HS-5 (cell line): Measurements from ENCODE around the gene SNED1.

Source experiments
- DNase-seq: peaks from one replicate; pipeline ENCODE4 v3.0.0-alpha.2; 2012; ENCODE audit warnings: low read depth

SNED1 gene

DNA sequence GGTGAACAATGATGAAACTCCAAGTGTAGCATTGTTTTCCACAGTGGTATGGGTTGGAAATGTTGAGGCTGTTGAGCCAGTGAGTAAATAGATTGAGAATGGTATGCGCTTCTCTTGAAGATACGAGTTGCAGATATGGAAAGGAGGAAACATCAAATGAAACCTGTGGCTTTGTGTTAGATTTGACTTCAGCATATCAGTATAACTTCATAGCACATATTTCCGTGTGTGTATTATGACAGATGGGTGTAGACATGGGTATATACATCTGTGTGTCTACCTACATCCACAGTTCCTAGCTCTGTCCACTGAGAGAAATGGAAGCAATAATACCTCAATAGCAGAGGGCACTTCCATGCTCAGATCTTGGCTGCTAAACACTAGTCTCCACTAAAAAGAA lies 8.0 kb downstream of the SNED1 start:
- no peak for DNase-seq

DNA sequence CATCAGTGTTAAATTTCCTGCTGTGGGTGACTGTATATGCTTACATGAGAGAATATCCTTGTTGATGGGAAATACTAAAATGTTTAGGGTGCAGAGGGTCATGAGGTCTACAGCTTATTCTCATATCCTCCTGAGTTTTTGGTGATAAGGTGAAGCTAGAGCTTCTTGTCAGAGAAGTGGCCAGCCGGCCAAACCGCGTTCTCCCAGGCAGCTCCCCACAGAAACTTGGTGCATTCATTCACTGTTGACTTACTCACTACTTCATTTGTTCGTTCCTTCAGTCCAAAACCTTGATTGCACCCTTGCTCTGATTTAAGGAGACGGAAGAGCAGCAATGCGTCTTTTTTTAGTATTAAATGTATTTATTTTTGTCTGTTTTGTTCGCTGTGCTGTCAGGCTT lies 8.7 kb downstream of the SNED1 start:
- no peak for DNase-seq

DNA sequence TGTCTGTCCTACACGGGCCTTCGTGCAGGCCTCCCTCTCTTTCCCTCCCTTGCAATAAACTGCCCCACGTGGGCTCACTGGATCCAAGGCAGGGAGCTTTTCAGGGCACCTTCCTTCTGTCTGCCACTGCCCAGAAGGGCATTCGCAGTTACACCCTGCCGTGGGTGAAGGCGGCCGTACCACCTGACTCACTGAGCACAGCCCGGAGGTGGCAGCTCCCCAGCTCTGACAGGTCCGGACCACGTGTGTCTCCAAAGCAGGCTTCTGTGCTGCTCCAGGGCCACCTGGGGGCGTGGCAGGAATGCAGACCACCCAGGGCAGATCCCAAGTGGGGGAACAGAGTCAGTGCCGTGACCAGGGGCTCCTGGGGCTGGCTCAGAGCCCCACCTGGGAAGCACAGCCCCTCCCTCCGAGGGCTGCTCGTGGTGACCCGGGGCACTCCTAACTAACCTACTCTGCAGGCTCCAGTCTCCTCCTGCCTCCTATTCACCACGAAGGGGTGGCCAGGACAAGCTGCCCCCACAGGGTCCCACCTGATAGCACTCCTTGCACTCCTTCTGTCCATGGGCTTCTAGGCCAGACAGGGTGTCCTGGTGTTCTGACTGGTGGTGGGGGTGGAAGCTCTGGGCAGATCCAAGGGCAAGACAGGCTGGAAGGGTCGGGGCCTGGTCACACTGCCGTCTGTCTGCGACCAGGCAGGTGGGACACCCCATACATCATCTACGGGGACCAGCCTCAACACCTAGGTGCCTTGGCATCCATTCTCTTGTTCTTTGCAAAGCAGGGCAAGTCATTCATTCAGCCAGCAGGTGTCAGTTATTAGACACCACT lies 9.7 kb downstream of the SNED1 start:
- DNase-seq, result no peak

DNA sequence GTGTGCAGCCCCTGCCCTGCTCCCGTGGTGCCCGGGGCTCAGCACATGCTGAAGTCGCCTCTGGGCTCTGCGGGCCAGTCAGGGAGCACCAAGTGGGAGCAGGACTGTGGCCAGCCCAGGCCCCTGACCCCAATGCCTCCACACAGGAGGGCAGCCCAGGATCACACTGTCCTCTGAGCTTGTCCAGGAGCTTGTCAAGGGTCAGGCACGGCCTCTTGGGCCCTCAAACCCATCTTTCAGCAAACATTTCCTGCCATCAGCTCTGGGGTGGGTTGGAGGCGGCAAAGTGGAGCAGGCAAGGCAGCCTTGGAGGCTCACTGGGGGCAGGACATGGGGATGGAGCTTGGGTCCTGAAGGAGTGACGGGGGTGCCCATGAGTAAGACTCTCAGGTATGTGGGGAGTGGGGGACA lies 10.3 kb downstream of the SNED1 start:
- no peak for DNase-seq

DNA sequence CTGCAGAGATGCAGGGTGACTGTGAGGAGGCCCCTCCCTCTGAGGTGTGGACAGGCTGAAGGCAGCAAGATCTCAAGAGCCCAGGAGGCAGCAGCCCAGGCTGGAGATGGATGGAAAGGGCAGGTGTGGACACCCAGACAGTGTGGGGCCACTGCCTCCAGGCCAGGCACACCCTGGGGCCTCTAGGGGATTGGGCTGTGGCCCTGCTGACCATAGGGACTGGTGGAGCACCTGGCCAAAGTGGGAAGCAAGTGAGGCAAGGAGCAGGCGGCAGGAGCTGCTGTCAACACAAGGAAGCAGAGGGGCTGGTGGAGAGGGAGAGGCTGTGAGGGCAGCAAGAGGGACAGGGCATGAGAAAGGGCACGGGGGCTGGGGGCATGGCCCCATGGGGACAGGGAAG lies 10.8 kb downstream of the SNED1 start:
- no peak for DNase-seq

DNA sequence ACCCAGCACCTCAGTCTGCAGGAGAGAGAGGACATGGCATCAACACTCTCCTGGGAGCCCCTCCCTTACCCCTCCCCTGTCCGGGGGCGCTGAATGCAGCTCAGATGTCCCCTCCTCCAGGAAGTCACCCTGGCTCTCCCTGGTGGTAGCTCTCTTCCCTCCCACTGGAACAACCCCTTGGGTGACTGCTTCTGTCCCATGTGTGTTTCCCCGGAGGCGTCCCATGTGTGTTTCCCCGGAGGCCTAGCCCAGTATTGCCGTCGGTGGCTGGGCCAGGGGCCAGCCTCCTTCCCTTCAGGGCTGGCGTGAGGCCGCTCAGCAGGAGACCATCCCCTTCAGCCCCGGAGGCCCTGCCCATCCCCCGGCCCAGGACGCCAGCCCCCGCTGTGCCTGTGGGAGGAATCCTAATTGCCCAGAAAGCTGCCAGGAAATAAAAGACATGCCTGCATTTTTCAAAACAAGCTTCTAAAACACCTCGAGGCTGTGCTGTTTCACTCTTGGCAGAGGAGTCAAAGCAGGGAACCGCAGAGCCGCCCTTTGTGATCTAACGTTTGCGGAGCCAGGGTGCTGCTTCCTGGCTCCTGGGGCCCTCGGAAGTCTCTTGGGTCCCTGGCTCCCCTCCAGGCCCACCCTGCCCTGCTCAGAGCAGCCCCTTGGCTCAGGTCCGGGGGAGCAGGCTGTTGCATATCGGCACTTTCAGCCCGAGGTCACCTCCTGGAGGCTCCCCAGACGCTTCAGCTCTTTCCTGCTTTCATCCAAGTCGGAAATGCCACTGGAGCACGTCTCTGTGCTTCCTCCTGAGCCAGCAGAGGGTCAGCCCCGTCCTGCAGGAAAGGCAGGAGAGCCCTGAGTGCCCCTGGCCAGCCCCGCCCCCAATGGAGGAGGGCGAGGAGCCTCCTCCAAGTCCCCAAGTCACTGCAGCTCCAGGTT lies 11.4 kb downstream of the SNED1 start:
- DNase-seq, result no peak

DNA sequence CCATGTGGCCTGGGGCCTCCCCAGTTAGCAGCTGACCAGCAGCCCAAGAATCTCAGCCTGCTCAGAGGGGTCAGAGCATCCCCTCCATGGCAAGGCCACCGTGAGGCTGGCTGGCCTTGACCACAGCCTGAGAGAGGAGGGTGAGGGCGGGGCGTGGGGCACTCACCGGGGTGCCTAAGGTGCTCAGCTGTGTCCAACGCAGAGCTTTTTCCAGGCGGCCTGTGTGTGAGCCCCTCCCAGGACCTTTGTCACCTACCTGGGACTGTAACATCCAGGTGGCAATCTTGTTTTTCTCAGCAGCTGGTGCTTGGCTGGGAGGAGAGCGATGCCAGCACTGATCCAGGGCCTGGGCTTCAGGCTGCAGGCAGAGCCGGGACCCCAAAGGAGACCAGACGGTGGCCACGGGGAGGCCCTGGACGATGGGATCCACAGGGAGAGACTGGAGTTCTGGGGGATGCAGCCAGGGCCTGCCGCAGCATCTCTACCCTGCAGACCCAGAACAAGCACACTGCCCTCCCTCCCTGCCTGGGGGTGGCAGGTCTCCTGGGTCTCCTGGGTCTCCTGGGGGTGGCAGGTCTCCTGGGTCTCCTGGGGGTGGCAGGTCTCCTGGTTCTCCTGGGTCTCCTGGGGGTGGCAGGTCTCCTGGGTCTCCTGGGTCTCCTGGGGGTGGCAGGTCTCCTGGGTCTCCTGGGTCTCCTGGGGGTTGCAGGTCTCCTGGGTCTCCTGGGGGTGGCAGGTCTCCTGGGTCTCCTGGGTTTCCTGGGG lies 12.3 kb downstream of the SNED1 start:
- no peak for DNase-seq

DNA sequence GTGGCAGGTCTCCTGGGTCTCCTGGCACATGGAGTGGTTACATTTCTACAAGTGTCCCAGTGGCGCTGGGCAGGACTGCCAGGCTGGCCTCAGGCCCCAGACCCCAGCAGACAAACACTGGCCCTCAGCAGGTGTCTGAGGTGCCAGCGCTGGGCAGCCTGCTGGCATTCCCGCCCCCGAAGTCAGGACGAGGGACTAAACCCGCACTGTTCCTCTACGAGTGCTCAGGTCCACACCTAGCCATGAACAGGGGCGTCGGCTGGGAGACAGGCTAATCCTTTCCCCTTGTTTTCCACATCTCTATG lies 12.8 kb downstream of the SNED1 start:
- no peak for DNase-seq

DNA sequence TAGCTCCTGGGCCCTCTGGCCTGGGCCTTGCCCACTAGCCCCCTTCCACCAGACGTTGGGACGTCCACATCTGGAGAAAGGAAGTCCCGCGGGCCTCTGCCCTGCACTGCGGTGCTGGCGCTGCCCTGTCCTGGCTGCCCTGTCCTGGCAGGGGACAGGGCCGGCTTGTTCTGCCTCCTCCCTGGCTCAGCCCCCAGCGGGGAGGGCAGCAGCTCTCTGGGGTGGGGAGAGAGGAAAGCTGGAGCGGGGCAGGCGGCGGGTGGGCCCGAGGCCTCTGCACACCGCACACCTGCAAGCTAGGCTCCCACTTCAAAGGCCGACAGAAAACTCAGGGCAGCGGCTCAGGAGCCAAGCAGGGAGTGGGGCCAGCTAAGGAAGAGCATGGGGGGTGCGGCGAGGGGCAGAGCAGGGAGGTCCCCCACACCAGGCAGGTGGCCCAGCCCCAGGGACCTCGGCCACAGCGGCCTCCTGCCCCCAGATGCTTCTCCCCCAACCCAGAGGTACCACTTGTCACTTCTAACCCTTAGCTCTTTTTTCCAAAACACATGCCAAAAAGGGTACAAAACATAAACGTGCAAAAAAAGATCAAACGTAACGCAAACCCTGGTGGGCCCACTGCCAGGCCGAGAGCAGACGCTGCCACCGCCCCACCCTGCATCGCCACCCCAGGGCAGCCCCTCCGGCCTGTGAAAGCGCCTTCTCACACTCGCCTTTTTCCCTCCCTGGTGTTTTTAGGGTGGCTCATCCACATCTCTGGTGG lies 13.5 kb downstream of the SNED1 start:
- DNase-seq, result no peak

DNA sequence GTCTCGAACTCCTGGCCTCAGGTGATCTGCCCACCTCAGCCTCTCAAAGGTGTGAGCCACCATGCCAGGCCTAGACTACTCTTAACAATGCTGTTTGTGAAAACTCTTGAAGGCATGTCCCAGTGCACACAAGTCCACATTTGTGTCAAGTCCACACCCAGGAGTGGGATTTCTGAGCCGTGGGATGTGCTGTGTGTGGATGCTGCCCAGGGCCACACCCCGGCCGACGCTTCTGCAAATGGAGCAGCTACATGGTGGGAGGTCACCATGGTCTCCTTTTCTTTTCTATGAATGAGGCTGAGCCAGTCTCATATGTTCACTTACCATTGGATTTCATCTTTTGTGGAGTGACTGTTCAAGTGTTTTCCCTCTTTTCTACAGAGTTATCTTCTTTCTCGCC lies 15.8 kb downstream of the SNED1 start:
- no peak for DNase-seq

DNA sequence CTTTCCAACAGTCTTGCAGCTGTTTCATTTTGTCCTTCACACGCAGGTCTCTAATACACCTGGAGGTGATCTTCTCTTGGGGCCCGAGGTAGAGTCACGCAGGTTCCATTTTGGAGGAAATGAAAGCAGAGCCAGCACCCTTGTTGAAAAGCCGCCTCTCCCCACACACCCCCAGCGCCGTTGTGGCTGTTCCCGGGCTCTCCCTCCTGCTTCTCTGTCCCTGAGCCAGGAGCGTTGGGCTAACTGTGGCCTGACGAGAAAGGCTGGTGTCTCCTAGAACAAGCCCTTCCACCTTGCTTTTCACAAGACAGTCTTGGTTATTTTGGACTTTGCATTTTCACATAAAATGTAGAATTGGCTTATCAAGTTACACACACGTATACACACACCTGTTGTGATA lies 16.3 kb downstream of the SNED1 start:
- DNase-seq, result no peak

DNA sequence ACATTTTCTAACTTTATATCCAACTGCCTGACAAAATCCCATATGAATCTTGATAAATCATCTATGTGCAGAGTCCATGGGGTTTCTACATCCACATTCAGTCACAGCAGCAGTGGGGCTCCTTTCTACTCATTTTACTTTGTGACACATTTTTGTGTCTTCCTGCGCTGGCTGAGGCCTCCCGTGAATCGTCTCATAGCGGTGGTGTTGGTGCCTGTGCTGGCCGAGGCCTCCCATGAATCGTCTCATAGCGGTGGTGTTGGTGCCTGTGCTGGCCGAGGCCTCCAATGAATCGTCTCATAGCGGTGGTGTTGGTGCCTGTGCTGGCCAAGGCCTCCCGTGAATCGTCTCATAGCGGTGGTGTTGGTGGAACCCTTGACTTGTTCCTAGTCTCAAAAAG lies 17.0 kb downstream of the SNED1 start:
- DNase-seq, result no peak

DNA sequence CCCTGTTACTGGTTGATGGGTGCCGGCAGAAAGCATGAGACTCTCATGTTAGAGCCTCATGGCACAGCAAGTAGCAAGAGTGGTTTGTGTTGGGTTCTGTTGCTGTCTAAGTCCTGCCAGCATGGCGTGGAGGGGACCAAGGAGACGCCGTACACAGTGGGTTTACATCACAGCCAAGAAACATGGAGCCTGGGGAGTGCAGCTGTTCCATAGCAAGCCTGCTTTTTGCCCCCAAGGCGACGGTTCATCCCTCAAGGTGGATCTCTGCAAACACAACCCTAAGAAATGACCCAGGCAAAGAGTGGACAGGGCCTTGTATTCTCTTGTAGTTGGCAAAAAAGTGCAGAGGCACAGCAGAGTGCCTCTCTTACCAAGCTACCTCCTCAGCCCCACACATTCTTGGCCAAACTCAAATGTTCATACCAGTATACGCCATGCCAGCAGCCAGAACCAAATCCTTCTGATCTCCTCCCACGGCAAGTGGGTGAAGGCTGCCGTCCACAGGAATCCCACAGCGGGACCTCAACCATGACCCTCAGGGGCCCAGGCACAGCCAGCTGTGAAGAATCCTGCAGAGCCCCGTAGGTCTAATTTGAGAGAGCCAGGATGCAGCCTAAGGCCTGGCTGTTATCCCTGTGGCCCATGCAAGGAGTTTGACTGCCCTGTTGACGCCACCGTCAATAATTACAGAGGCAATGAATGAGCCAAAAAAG lies 19.0 kb downstream of the SNED1 start:
- DNase-seq, result no peak

DNA sequence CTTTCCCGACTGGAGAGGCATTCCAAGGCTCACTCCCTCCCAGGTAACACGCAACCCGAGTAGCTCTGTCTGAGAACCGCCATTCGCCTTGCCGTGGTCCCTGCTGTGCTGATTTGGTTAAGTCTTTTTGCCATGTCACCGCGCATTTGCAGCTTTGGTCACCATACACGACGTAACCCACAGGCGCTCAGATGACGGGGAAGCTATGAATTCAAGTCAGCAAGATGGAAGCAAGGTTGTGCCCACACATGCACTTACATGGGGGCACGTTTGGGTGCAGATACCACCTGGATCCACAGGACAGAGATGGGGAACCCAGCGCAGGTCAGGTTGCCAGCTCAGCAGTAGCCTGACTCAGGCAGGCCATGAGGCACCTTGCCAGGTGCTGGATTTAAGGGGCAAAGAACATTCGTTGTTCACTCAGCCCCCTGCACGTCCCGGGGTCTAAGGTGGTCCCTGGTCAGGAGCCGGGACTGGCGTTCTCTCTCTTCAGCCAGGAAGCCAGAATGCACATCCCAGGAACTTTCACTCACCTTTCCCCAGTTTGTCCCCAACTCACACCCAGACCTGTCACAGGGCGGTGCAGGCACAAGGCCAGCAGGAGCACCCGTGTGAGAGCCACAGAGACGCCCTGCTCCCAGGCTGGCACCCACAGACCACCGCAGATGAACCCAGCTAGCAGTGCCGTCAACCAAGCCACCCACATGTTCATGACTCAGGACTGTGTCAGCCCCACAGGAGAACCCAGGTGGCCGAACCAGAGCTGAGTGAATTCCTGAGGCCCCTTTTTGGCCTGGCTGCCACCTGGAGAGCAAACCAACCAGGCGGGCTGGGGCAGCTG lies 19.9 kb downstream of the SNED1 start:
- no peak for DNase-seq

DNA sequence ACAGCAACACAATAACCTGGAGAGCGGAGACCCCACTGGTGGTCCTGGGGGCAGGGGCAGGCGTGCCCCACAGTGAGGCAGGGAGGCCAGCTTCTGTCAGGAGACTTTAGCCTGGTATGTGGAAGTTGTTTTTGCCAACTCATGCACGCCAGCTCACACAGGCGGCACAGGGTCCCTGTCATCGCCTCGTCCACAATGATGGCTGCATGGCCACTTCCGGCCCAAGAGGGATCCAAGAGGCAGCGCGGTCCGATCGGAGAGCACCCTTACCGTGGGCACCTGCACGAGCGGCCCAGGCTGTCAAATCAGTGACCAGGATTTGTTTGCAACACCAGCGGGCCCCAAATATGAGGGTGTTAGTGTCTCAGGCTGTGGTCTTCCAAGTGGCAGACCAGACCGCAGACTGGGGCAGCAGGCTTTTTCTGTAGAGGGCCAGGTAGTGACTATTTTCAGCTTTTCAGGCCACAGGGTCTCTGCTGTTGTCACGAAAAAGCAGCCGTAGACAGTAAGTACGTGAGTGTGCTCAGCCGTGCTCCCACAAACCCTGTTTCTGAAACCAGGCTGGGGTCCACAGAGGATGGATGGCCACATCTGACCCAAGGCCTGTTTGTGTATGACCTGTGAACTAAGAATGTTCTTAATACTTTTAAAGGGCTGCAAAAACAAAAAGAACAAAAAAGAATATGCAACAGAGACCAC lies 21.2 kb downstream of the SNED1 start:
- DNase-seq, result no peak

DNA sequence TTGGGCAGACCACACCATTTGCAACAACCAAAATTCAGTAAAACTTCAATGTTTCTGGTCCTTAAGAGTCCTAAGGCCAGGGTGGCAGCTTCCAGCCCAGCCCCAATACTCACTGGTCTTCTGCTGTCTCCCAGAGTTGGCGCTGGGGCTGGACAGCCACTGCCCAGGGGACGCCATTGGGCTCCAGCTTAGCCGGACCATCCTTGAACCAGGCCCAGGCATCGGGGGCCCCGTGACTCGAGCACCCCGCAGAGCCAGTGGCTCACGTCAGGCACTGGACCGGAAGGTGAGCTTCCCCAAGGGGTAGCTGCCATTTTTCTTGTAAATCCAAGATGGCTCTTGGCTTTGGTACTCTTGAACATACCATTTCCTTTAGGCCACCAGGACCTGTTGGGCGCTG lies 21.8 kb downstream of the SNED1 start:
- DNase-seq, result no peak

DNA sequence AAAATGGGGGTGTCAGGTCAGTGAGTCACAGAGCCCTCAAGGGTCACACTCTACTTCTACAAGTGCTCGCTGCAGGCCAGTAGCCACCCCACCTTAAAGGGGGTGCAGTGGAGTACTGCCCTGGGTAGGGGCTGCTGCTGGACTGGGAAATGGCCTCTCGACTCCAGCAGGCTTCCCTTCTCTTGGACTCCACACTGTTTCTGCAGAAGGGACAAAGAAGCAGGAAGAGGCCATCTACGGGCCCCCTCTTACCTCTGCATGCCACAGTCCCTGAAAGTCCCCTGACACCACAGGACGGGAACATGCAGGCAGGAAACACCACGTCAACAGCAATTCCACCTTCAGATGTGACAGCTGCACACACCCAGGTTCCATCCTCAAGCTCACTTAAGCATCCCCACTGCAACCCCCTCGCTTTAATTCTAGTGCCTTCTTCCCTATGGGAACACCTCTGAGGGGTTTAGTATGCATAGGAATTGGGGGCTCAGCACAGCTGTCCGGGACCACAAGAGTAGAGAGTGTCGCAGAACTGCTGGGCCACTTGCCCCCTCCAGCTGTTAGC lies 22.3 kb downstream of the SNED1 start:
- DNase-seq, result no peak

DNA sequence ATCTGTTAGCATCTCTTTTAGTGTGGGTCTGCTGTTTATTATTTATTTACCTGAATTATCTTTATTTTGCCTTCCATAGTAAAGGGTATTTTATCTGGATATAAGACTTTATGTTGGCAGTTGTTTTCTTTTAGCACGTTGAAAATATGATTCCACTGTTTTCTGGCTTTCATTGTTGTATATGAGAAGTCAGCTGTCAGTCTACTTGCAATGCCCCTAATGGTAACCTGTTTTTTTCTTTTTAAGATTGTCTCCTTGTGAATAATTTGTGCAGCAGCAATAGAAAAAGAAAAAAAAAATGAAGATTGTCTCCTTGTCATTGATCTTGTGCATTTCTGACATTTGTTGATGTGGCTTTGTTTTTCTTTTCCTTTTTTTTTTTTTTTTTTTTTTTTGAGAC lies 27.2 kb downstream of the SNED1 start:
- no peak for DNase-seq

DNA sequence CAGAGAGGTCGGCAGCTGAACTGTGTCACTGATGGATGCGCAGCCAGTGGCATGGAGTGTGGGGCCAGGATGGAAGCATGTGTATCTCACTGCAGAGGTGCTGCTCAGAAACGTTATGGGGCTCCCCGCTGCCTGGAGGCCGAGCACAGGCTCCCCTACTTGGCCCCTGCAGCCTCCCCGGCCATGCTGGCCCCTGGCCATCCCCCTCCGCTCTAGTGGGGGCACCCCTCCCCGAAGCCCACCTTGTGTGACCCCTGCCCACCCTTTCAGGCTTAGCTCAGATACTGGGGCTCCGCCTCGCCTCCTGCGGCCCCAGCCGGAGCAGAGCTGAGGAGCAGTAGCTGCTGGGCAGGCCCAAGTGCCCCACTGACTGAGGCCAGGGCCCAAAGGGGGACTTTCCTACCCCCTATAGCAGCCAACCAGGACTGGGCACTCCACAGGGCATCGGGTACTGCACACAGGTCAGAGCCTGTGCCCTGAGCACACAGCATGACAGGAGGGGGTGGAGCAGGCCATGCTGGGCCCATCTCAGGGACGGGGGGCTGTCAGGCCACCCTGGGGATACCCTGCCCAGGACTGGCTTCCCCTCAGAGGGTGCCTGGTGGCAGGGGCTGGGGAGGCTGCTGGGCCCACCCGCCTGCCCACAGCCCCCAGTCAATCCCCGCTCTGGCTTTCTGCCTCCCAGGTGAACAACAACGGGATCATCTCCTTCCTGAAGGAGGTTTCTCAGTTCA lies 31.3 kb downstream of the SNED1 start:
- no peak for DNase-seq
